Coronary artery (tissue), 2 donors: Measurements from ENCODE around the gene ESPN.

Experiments
- DNase-seq: peaks from one replicate; pipeline ENCODE4 v3.0.0-alpha.2; 2017; ENCODE audit warnings: low spot score
- H3K27ac ChIP-seq, 2 donors: fragments of 200-600 bp; sonication (generic); one replicate each; pipeline ENCODE4 v1.5.1; 2016 to 2019
- H3K4me3 ChIP-seq: fragments of 200-600 bp; sonication (generic); 2 replicates; pipeline ENCODE4 v1.5.1; 2016; ENCODE audit warnings: mild to moderate bottlenecking, moderate library complexity
- CTCF ChIP-seq: fragments of 200-600 bp; sonication (generic); IDR thresholded peaks from one replicate; pipeline ENCODE4 v1.5.1; 2019; ENCODE audit warnings: antibody characterized with exemption

Gene ESPN

GRCh38 chr1:6487804-6488484 lies 63.4 kb downstream of the ESPN start:
- Histone ChIP-seq H3K4me3 (no peak overlapping the region), H3K27ac (no peak overlapping the region)
- DNase-seq, result no peak
- TF ChIP-seq CTCF, result no peak

GRCh38 chr1:6488602-6489382 lies 64.2 kb downstream of the ESPN start:
- TF ChIP-seq CTCF, result no peak
- no peak overlapping the region for H3K4me3 ChIP-seq
- DNase-seq, result no peak
- H3K27ac ChIP-seq, result no peak overlapping the region

- H3K4me3 ChIP-seq, result no peak overlapping the region
- no peak for DNase-seq
- no peak for TF ChIP-seq CTCF
- no peak overlapping the region for H3K27ac ChIP-seq
Measured at GRCh38 chr1:6489383-6489765, 64.8 kb downstream of the ESPN start.

- Histone ChIP-seq H3K4me3 (peak overlapping the region; percentile 75), H3K27ac (no peak overlapping the region)
- DNase-seq, result no peak
- peak; percentile 73 for TF ChIP-seq CTCF
Measured at GRCh38 chr1:6489799-6490180, 65.2 kb downstream of the ESPN start.

GRCh38 chr1:6490181-6491080 lies 65.9 kb downstream of the ESPN start:
- peak overlapping the region in 1 of 2 donors; percentile 30 for H3K27ac ChIP-seq

GRCh38 chr1:6491081-6491449 lies 66.5 kb downstream of the ESPN start:
- DNase-seq, result no peak
- no peak for TF ChIP-seq CTCF
- H3K4me3 ChIP-seq, result peak overlapping the region; percentile 75
- peak overlapping the region in 1 of 2 donors; percentile 42 for H3K27ac ChIP-seq

More at GRCh38 chr1:6490181-6491080, 65.9 kb downstream of the ESPN start:
- DNase-seq, result no peak
- H3K4me3 ChIP-seq, result peak overlapping the region; percentile 75
- TF ChIP-seq CTCF, result peak; percentile 0
